Prostate gland (tissue), 2 donors: ENCODE measurements around the gene GPR137.

Source experiments
- CTCF ChIP-seq, 4 experiments: fragments of 200-600 bp in 2 of 4; fragments of 450-650 bp in 2 of 4; sonication (generic) in 2 of 4; IDR thresholded peaks; 1 replicate in 3 of 4; 2 replicates in 1 of 4; pipeline ENCODE4 v1.5.1; 2016 to 2019; ENCODE audit warnings: antibody characterized with exemption in 4 of 4, mild to moderate bottlenecking in 2 of 4, moderate library complexity in 2 of 4
- POLR2A ChIP-seq: fragments of 450-650 bp; IDR thresholded peaks from one replicate; pipeline ENCODE4 v1.6.1; 2016; ENCODE audit warnings: antibody characterized with exemption, mild to moderate bottlenecking
- POLR2AphosphoS5 ChIP-seq: sonication (generic); formaldehyde crosslinking; IDR thresholded peaks from one replicate; pipeline ENCODE4 v1.6.1; 2017; ENCODE audit warnings: antibody characterized with exemption

- peak in 2 of 4 experiments; percentile 44 to 75 for TF ChIP-seq CTCF (IDR thresholded peaks at IDR 0.05)
- TF ChIP-seq POLR2A = no peak
- TF ChIP-seq POLR2AphosphoS5 = peak; percentile 14
Observed at GRCh38 chr11:64331569-64332371, 46.1 kb downstream of the GPR137 start.
